Esophagus squamous epithelium (tissue), 5 donors: ENCODE measurements around the gene FLCN. TPM values are rescaled to one million over a fixed set of nuclear protein-coding genes. Genes with fewer than 3 reads are reported as not detected.

Experiments used
- DNase-seq: peaks from one replicate; lab custom pipeline; 2025; lab: John Stamatoyannopoulos, UW
- H3K27ac ChIP-seq, 4 donors: fragments of 200-600 bp; sonication (generic); one replicate each; pipeline ENCODE4 v1.5.1; 2016 to 2019; ENCODE audit warnings: mild to moderate bottlenecking in 1 of 4
- H3K27me3 ChIP-seq, 4 donors: fragments of 200-600 bp; sonication (generic); 1 replicate in 3 of 4; 2 replicates in 1 of 4; pipeline versions ENCODE4 v1.5.1 to v1.6.0; 2017 to 2021; ENCODE audit warnings: antibody characterized with exemption in 1 of 4
- H3K36me3 ChIP-seq, 3 donors: fragments of 200-600 bp; sonication (generic); one replicate each; pipeline ENCODE4 v1.5.1; 2016 to 2019
- H3K4me1 ChIP-seq, 3 donors: fragments of 200-600 bp; sonication (generic); one replicate each; pipeline ENCODE4 v1.5.1; 2017 to 2019
- H3K4me3 ChIP-seq, 4 donors: fragments of 200-600 bp; sonication (generic); 1 replicate in 3 of 4; 2 replicates in 1 of 4; pipeline ENCODE4 v1.5.1; 2016 to 2019; ENCODE audit warnings: mild to moderate bottlenecking in 2 of 4, moderate library complexity in 1 of 4
- H3K9me3 ChIP-seq, 3 donors: fragments of 200-600 bp; sonication (generic); one replicate each; pipeline ENCODE4 v1.5.1; 2016 to 2019
- POLR2A ChIP-seq, 4 donors: fragments of 450-650 bp; IDR thresholded peaks; one replicate each; pipeline ENCODE4 v1.6.1; 2017; ENCODE audit warnings: antibody characterized with exemption in 4 of 4, mild to moderate bottlenecking in 4 of 4, moderate library complexity in 3 of 4
- WGBS, 2 donors: methylation state at CpG; one replicate each; pipeline ENCODE4 v1.1.5; 2018; 5-methylcytosine and 5-hydroxymethylcytosine counted together
- intact Hi-C: fragments of 100-400 bp; cut with DNase I; formaldehyde crosslinking; loops from one replicate; pipeline ENCODE4 v1.15.0; 2022
- small RNA-seq, 4 donors: library from RNA; depleted of rRNA; stranded (forward); fragments of <200 nt; gene quantifications; one replicate each; pipeline ENCODE3, GENCODE V24; 2016
- total RNA-seq, 4 donors: library from RNA; depleted of rRNA; stranded (reverse); fragments of >200 nt; gene quantifications; one replicate each; pipeline ENCODE4 v1.1.0, GENCODE V29; 2016
- donor health status: DM: yes; HTN: yes; CAD: no.

Gene FLCN
- total RNA-seq, 4 donors from 2014 or later: 11.6 to 27.5 (median 12.4) TPM

DNA sequence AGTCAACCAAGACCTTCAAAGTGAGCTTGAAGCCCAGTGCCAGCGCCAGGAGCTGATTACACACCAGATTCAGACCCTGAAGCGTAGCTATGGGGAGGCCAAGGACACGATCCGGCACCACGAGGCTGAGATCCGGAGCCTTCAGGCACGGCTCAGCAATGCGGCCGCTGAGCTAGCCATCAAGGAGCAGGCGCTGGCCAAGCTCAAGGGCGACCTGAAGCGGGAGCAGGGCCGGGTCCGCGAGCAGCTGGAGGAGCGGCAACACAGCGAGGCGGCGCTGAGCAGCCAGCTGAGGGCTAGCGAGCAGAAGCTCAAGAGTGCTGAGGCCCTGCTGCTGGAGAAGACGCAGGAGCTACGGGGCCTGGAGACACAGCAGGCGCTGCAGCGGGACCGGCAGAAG lies 72.8 kb downstream of the FLCN start:
- DNase-seq: no peak
- intact Hi-C loops: no loop called here
- TF ChIP-seq POLR2A (IDR thresholded peaks at IDR 0.05): no peak
- H3K36me3 ChIP-seq: peaks cover 52 to 100% (median 59%) of the 10 kb centered on the region in 3 donors
- H3K9me3 ChIP-seq: no peaks in the 10 kb centered on the region
- no peak overlapping the region for H3K27ac ChIP-seq
- WGBS, 2 donors: 91 to 94% methylated on average over 9 to 22 of the region's 25 CpGs
- peaks cover 0 to 10% (median 0%) of the 10 kb centered on the region in 3 donors for H3K4me1 ChIP-seq
- H3K4me3 ChIP-seq: no peak overlapping the region
- H3K27me3 ChIP-seq: no peaks in the 10 kb centered on the region

Small RNA genes within 50 kb of the gene (small RNA-seq; reads per million reads assigned to genes)
- 0 reads per million in 4 donors for gene RNU6-767P

Other genes starting within 250 kb of the FLCN start
- 100 to 1,000 TPM in 3 of 4 donors, 10 to 100 TPM in 1; 65.7 to 168 (median 147) TPM for gene MPRIP, start 194.7 kb downstream of the FLCN start, total RNA-seq
- gene PLD6, start 30.8 kb downstream of the FLCN start, total RNA-seq: 1 to 10 TPM in 2 of 4 donors, under 1 TPM in 2; 0.45 to 1.9 (median 0.95) TPM
- 10 to 100 TPM; 34.0 to 91.6 (median 68.7) TPM for gene COPS3, start 44.1 kb upstream of the FLCN start, total RNA-seq
- gene NT5M, start 66.2 kb upstream of the FLCN start, total RNA-seq: 1 to 10 TPM; 1.7 to 3.1 (median 2.3) TPM
- gene MED9, start 239.8 kb upstream of the FLCN start, total RNA-seq: 10 to 100 TPM in 3 of 4 donors, 1 to 10 TPM in 1; 5.8 to 15.4 (median 12.2) TPM